ENCODE results near the gene MAPK1IP1L. TPM values are rescaled to one million over a fixed set of nuclear protein-coding genes. Genes with fewer than 3 reads are reported as not detected.

Gene MAPK1IP1L
- polyA plus RNA-seq, 1 of the 3 experiments (the other 2 are of a cell fraction): 129 TPM

DNA sequence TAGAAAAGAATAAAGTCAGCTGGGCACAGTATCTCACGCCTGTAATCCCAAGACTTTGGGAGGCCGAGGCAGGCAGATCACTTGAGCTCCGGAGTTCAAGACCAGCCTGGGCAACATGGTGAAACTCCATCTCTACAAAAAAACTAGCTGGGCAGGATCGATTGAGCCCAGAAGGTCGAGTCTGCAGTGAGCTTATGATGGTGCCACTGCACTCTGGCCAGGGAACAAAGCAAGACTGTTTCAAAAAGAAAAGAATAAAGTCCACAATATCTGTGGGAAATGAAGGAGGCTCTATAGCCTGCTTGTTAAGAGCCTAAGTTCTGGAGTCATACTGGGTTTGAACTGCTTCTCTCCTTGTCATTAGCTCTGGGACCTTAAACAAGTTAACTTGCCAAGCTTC lies 7.9 kb downstream of the MAPK1IP1L start (continued):
- TF ChIP-seq SMC3 (IDR thresholded peaks at IDR 0.05; ENCODE audit: low read depth, low read length) (no peak), RAD21 (IDR thresholded peaks at IDR 0.05; ENCODE audit: low read length) (no peak), YY1 (IDR thresholded peaks at IDR 0.05; ENCODE audit: low read depth) (no peak), JUND (IDR thresholded peaks at IDR 0.05) (no peak)

DNA sequence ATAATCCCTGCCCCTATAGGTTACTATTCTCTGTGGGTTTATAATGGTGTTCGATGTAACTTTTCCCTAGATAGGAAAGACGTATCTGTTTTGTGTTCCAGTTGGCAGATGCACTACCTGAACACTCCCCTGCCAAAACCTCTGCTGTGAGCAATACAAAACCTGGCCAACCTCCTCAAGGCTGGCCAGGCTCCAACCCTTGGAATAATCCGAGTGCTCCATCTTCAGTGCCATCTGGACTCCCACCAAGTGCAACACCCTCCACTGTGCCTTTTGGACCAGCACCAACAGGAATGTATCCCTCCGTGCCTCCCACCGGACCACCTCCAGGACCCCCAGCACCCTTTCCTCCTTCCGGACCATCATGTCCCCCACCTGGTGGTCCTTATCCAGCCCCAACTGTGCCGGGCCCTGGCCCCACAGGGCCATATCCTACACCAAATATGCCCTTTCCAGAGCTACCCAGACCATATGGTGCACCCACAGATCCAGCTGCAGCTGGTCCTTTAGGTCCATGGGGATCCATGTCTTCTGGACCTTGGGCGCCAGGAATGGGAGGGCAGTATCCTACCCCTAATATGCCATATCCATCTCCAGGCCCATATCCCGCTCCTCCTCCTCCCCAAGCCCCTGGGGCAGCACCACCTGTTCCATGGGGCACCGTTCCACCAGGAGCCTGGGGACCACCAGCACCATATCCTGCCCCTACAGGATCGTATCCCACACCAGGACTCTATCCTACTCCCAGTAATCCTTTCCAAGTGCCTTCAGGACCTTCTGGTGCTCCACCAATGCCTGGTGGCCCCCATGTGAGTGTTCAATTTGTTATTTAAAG lies 11.3 kb downstream of the MAPK1IP1L start:
- TF ChIP-seq JUND (IDR thresholded peaks at IDR 0.05): no peak
- TF ChIP-seq ELF1 (IDR thresholded peaks at IDR 0.05): no peak
- no peak for TF ChIP-seq MXI1 (IDR thresholded peaks at IDR 0.05; ENCODE audit: low read depth, low read length)
- TF ChIP-seq FOXM1 (IDR thresholded peaks at IDR 0.05; ENCODE audit: low read depth): no peak
- no peak for TF ChIP-seq FOXJ3 (CRISPR knock-in tag; IDR thresholded peaks at IDR 0.05)
- TF ChIP-seq RFX5 (IDR thresholded peaks at IDR 0.05; ENCODE audit: low read length): no peak
- TF ChIP-seq MEF2A (IDR thresholded peaks at IDR 0.05; ENCODE audit: borderline replicate concordance, low read depth): no peak
- no peak for TF ChIP-seq NRF1 (IDR thresholded peaks at IDR 0.05; ENCODE audit: low read depth, low read length)
- TF ChIP-seq, protein P1, sequence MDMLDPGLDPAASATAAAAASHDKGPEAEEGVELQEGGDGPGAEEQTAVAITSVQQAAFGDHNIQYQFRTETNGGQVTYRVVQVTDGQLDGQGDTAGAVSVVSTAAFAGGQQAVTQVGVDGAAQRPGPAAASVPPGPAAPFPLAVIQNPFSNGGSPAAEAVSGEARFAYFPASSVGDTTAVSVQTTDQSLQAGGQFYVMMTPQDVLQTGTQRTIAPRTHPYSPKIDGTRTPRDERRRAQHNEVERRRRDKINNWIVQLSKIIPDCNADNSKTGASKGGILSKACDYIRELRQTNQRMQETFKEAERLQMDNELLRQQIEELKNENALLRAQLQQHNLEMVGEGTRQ (IDR thresholded peaks at IDR 0.05; ENCODE audit: borderline replicate concordance, low read depth, low read length): no peak
- TF ChIP-seq, protein P2, sequence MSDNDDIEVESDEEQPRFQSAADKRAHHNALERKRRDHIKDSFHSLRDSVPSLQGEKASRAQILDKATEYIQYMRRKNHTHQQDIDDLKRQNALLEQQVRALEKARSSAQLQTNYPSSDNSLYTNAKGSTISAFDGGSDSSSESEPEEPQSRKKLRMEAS (IDR thresholded peaks at IDR 0.05; ENCODE audit: low read depth): no peak
- no peak for TF ChIP-seq POLR2AphosphoS5 (IDR thresholded peaks at IDR 0.05; ENCODE audit: low read depth, low read length)
- TF ChIP-seq, protein P3, sequence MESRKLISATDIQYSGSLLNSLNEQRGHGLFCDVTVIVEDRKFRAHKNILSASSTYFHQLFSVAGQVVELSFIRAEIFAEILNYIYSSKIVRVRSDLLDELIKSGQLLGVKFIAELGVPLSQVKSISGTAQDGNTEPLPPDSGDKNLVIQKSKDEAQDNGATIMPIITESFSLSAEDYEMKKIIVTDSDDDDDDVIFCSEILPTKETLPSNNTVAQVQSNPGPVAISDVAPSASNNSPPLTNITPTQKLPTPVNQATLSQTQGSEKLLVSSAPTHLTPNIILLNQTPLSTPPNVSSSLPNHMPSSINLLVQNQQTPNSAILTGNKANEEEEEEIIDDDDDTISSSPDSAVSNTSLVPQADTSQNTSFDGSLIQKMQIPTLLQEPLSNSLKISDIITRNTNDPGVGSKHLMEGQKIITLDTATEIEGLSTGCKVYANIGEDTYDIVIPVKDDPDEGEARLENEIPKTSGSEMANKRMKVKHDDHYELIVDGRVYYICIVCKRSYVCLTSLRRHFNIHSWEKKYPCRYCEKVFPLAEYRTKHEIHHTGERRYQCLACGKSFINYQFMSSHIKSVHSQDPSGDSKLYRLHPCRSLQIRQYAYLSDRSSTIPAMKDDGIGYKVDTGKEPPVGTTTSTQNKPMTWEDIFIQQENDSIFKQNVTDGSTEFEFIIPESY (IDR thresholded peaks at IDR 0.05; ENCODE audit: borderline replicate concordance, low read depth): no peak
- TF ChIP-seq FOSL2 (IDR thresholded peaks at IDR 0.05; ENCODE audit: borderline replicate concordance, low read depth): no peak
- TF ChIP-seq YY1 (IDR thresholded peaks at IDR 0.05; ENCODE audit: low read depth): no peak
- no peak for TF ChIP-seq EP300 (IDR thresholded peaks at IDR 0.05; ENCODE audit: borderline replicate concordance in 1 of 2, low read depth in 1 of 2, low read length in 1 of 2)
- no peak for TF ChIP-seq RAD21 (IDR thresholded peaks at IDR 0.05; ENCODE audit: low read length)
- TF ChIP-seq, protein P4, sequence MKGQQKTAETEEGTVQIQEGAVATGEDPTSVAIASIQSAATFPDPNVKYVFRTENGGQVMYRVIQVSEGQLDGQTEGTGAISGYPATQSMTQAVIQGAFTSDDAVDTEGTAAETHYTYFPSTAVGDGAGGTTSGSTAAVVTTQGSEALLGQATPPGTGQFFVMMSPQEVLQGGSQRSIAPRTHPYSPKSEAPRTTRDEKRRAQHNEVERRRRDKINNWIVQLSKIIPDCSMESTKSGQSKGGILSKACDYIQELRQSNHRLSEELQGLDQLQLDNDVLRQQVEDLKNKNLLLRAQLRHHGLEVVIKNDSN (IDR thresholded peaks at IDR 0.05; ENCODE audit: borderline replicate concordance, low read depth): no peak
- TF ChIP-seq, protein P5, sequence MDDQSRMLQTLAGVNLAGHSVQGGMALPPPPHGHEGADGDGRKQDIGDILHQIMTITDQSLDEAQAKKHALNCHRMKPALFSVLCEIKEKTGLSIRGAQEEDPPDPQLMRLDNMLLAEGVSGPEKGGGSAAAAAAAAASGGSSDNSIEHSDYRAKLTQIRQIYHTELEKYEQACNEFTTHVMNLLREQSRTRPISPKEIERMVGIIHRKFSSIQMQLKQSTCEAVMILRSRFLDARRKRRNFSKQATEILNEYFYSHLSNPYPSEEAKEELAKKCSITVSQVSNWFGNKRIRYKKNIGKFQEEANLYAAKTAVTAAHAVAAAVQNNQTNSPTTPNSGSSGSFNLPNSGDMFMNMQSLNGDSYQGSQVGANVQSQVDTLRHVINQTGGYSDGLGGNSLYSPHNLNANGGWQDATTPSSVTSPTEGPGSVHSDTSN (IDR thresholded peaks at IDR 0.05): no peak
- TF ChIP-seq SIN3A (IDR thresholded peaks at IDR 0.05; ENCODE audit: borderline replicate concordance, low read depth, low read length): no peak
- TF ChIP-seq, protein P6, sequence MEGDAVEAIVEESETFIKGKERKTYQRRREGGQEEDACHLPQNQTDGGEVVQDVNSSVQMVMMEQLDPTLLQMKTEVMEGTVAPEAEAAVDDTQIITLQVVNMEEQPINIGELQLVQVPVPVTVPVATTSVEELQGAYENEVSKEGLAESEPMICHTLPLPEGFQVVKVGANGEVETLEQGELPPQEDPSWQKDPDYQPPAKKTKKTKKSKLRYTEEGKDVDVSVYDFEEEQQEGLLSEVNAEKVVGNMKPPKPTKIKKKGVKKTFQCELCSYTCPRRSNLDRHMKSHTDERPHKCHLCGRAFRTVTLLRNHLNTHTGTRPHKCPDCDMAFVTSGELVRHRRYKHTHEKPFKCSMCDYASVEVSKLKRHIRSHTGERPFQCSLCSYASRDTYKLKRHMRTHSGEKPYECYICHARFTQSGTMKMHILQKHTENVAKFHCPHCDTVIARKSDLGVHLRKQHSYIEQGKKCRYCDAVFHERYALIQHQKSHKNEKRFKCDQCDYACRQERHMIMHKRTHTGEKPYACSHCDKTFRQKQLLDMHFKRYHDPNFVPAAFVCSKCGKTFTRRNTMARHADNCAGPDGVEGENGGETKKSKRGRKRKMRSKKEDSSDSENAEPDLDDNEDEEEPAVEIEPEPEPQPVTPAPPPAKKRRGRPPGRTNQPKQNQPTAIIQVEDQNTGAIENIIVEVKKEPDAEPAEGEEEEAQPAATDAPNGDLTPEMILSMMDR (IDR thresholded peaks at IDR 0.05): no peak
- H3K9me2 ChIP-seq: no peaks in the 10 kb centered on the region
- no peak overlapping the region for H3K9ac ChIP-seq
- H3K9me3 ChIP-seq: no peaks in the 10 kb centered on the region
- CTCF ChIA-PET: interaction anchor here (1.2 to 1.6 kb wide), 3 partner anchors 11 to 498 kb away, joined by 3 to 4 read pairs (median 4); partner anchors contain the start of gene MAPK1IP1L
- H3K4me1 ChIP-seq (ENCODE audit: control insufficient read depth in 1 of 2, insufficient read depth in 2 of 2, low read depth in 1 of 2, low read length in 1 of 2): peaks cover 0 to 9% of the 10 kb centered on the region in 2 experiments; a peak in 2 of 4 replicates
- 92% methylated on average over 10 of the region's 11 CpGs for WGBS (ENCODE audit: low lambda C conversion rate)
- H3K27me3 ChIP-seq (ENCODE audit: insufficient read depth): no peaks in the 10 kb centered on the region
- peaks cover 60 to 85% of the 10 kb centered on the region in 2 experiments for H3K36me3 ChIP-seq (replicated peaks in 1 of 2; ENCODE audit: control insufficient read depth in 1 of 2, insufficient read depth in 2 of 2, low read length in 1 of 2)
- H4K20me1 ChIP-seq (ENCODE audit: insufficient read depth): peaks cover 72% of the 10 kb centered on the region
- DNase-seq: no peak
- no peak overlapping the region for H3K4me3 ChIP-seq (ENCODE audit: low read depth in 2 of 2, low read length in 1 of 2)
- H3F3A ChIP-seq (replicated peaks; ENCODE audit: insufficient read depth): peaks cover 28% of the 10 kb centered on the region
- POLR2A ChIA-PET: interaction anchor here (1.3 kb wide), 1 partner anchor 12 kb away, joined by 5 read pairs; the partner anchor contains the start of gene MAPK1IP1L
- no peak overlapping the region for H3K4me2 ChIP-seq
- no peak overlapping the region for H3K27ac ChIP-seq (ENCODE audit: low read depth in 2 of 2, low read length in 1 of 2)
- no peak overlapping the region for H2AFZ ChIP-seq (ENCODE audit: low read depth)
- peaks cover 98% of the 10 kb centered on the region for H3K79me2 ChIP-seq (ENCODE audit: insufficient read depth)
